ENCODE results near the gene VPS35.
"Not testable (repeated sequence)": the region's sequence is repeated elsewhere in the genome, so short reads cannot be mapped to it uniquely, and the experiment has no call there.

Gene VPS35

GRCh38 chr16:46629331-46630219, 59.4 kb downstream of the VPS35 start:
- no peak overlapping the region for H3K4me3 ChIP-seq (ENCODE audit: insufficient read depth, low read depth, low read length, poor library complexity, severe bottlenecking)
- no peaks in the 10 kb centered on the region for H3K27me3 ChIP-seq (replicated peaks; ENCODE audit: control insufficient read depth, insufficient read depth, low read length, poor library complexity, severe bottlenecking)
- H3K4me1 ChIP-seq (ENCODE audit: control insufficient read depth, insufficient read depth, low read length, poor library complexity, severe bottlenecking), result no peaks in the 10 kb centered on the region
- no peaks in the 10 kb centered on the region for H3K9me3 ChIP-seq (ENCODE audit: control insufficient read depth, low read length)
- no peaks in the 10 kb centered on the region for H3K36me3 ChIP-seq (ENCODE audit: control insufficient read depth, insufficient read depth, low read length)
- no peak overlapping the region for H3K27ac ChIP-seq (ENCODE audit: insufficient read depth, low read length, poor library complexity, severe bottlenecking)
- no peak for DNase-seq

- Histone ChIP-seq H3K27me3 (replicated peaks; ENCODE audit: control insufficient read depth, insufficient read depth, low read length, poor library complexity, severe bottlenecking) (no peaks in the 10 kb centered on the region), H3K9me3 (ENCODE audit: control insufficient read depth, low read length) (no peaks in the 10 kb centered on the region), H3K4me1 (ENCODE audit: control insufficient read depth, insufficient read depth, low read length, poor library complexity, severe bottlenecking) (no peaks in the 10 kb centered on the region), H3K27ac (ENCODE audit: insufficient read depth, low read length, poor library complexity, severe bottlenecking) (no peak overlapping the region), H3K4me3 (ENCODE audit: insufficient read depth, low read depth, low read length, poor library complexity, severe bottlenecking) (no peak overlapping the region), H3K36me3 (ENCODE audit: control insufficient read depth, insufficient read depth, low read length) (no peaks in the 10 kb centered on the region)
- DNase-seq, result no peak
These were observed 61.2 kb downstream of the VPS35 start for GRCh38 chr16:46627746-46628145.

GRCh38 chr16:46626681-46627080, 62.3 kb downstream of the VPS35 start:
- not testable (repeated sequence) for H3K4me3 ChIP-seq (ENCODE audit: insufficient read depth, low read depth, low read length, poor library complexity, severe bottlenecking); H3K36me3 ChIP-seq (ENCODE audit: control insufficient read depth, insufficient read depth, low read length); DNase-seq; H3K27ac ChIP-seq (ENCODE audit: insufficient read depth, low read length, poor library complexity, severe bottlenecking); H3K9me3 ChIP-seq (ENCODE audit: control insufficient read depth, low read length); H3K4me1 ChIP-seq (ENCODE audit: control insufficient read depth, insufficient read depth, low read length, poor library complexity, severe bottlenecking); H3K27me3 ChIP-seq (replicated peaks; ENCODE audit: control insufficient read depth, insufficient read depth, low read length, poor library complexity, severe bottlenecking)

- not testable (repeated sequence) for H3K4me3 ChIP-seq (ENCODE audit: insufficient read depth, low read depth, low read length, poor library complexity, severe bottlenecking); DNase-seq; H3K4me1 ChIP-seq (ENCODE audit: control insufficient read depth, insufficient read depth, low read length, poor library complexity, severe bottlenecking); H3K9me3 ChIP-seq (ENCODE audit: control insufficient read depth, low read length); H3K27ac ChIP-seq (ENCODE audit: insufficient read depth, low read length, poor library complexity, severe bottlenecking); H3K36me3 ChIP-seq (ENCODE audit: control insufficient read depth, insufficient read depth, low read length); H3K27me3 ChIP-seq (replicated peaks; ENCODE audit: control insufficient read depth, insufficient read depth, low read length, poor library complexity, severe bottlenecking)
These were observed 64.1 kb downstream of the VPS35 start for GRCh38 chr16:46624862-46625261.

GRCh38 chr16:46623707-46624106, 65.3 kb downstream of the VPS35 start:
- not testable (repeated sequence) for H3K4me1 ChIP-seq (ENCODE audit: control insufficient read depth, insufficient read depth, low read length, poor library complexity, severe bottlenecking); DNase-seq; H3K4me3 ChIP-seq (ENCODE audit: insufficient read depth, low read depth, low read length, poor library complexity, severe bottlenecking); H3K27ac ChIP-seq (ENCODE audit: insufficient read depth, low read length, poor library complexity, severe bottlenecking); H3K9me3 ChIP-seq (ENCODE audit: control insufficient read depth, low read length); H3K36me3 ChIP-seq (ENCODE audit: control insufficient read depth, insufficient read depth, low read length); H3K27me3 ChIP-seq (replicated peaks; ENCODE audit: control insufficient read depth, insufficient read depth, low read length, poor library complexity, severe bottlenecking)

- DNase-seq; H3K27ac ChIP-seq (ENCODE audit: insufficient read depth, low read length, poor library complexity, severe bottlenecking); H3K4me3 ChIP-seq (ENCODE audit: insufficient read depth, low read depth, low read length, poor library complexity, severe bottlenecking); H3K27me3 ChIP-seq (replicated peaks; ENCODE audit: control insufficient read depth, insufficient read depth, low read length, poor library complexity, severe bottlenecking); H3K4me1 ChIP-seq (ENCODE audit: control insufficient read depth, insufficient read depth, low read length, poor library complexity, severe bottlenecking); H3K9me3 ChIP-seq (ENCODE audit: control insufficient read depth, low read length); H3K36me3 ChIP-seq (ENCODE audit: control insufficient read depth, insufficient read depth, low read length): not testable (repeated sequence)
These were observed 65.7 kb downstream of the VPS35 start for GRCh38 chr16:46623246-46623645.

- Histone ChIP-seq H3K27ac (ENCODE audit: insufficient read depth, low read length, poor library complexity, severe bottlenecking) (no peak overlapping the region), H3K4me3 (ENCODE audit: insufficient read depth, low read depth, low read length, poor library complexity, severe bottlenecking) (no peak overlapping the region)
- DNase-seq, result no peak
These were observed 66.9 kb downstream of the VPS35 start for GRCh38 chr16:46621934-46622676.

GRCh38 chr16:46621006-46621933, 67.7 kb downstream of the VPS35 start, which contains the start of gene SHCBP1:
Gene SHCBP1, minus strand, starts transcription at chr16:46621379. Its CDS starts 20 bp downstream, at chr16:46621359.
- H3K4me1 ChIP-seq (ENCODE audit: control insufficient read depth, insufficient read depth, low read length, poor library complexity, severe bottlenecking), result peaks cover 5% of the 10 kb centered on the region
- H3K9me3 ChIP-seq (ENCODE audit: control insufficient read depth, low read length), result no peaks in the 10 kb centered on the region
- peak; percentile 36 to 61 (median 39) for DNase-seq
- H3K4me3 ChIP-seq (ENCODE audit: insufficient read depth, low read depth, low read length, poor library complexity, severe bottlenecking), result peak within 1 kb of the TSS; percentile 83
- no peaks in the 10 kb centered on the region for H3K27me3 ChIP-seq (replicated peaks; ENCODE audit: control insufficient read depth, insufficient read depth, low read length, poor library complexity, severe bottlenecking)
- H3K36me3 ChIP-seq (ENCODE audit: control insufficient read depth, insufficient read depth, low read length), result no peaks in the 10 kb centered on the region
- H3K27ac ChIP-seq (ENCODE audit: insufficient read depth, low read length, poor library complexity, severe bottlenecking), result no peak within 1 kb of the TSS

More at GRCh38 chr16:46621934-46622676, 66.9 kb downstream of the VPS35 start:
- no peaks in the 10 kb centered on the region for H3K36me3 ChIP-seq (ENCODE audit: control insufficient read depth, insufficient read depth, low read length)
- H3K9me3 ChIP-seq (ENCODE audit: control insufficient read depth, low read length), result no peaks in the 10 kb centered on the region
- no peaks in the 10 kb centered on the region for H3K27me3 ChIP-seq (replicated peaks; ENCODE audit: control insufficient read depth, insufficient read depth, low read length, poor library complexity, severe bottlenecking)
- H3K4me1 ChIP-seq (ENCODE audit: control insufficient read depth, insufficient read depth, low read length, poor library complexity, severe bottlenecking), result peaks cover 5% of the 10 kb centered on the region

GRCh38 chr16:46620266-46621005, 68.5 kb downstream of the VPS35 start:
- Histone ChIP-seq H3K4me1 (ENCODE audit: control insufficient read depth, insufficient read depth, low read length, poor library complexity, severe bottlenecking) (peaks cover 5% of the 10 kb centered on the region), H3K9me3 (ENCODE audit: control insufficient read depth, low read length) (no peaks in the 10 kb centered on the region), H3K27ac (ENCODE audit: insufficient read depth, low read length, poor library complexity, severe bottlenecking) (no peak overlapping the region), H3K4me3 (ENCODE audit: insufficient read depth, low read depth, low read length, poor library complexity, severe bottlenecking) (peak overlapping the region; percentile 83), H3K36me3 (ENCODE audit: control insufficient read depth, insufficient read depth, low read length) (no peaks in the 10 kb centered on the region), H3K27me3 (replicated peaks; ENCODE audit: control insufficient read depth, insufficient read depth, low read length, poor library complexity, severe bottlenecking) (no peaks in the 10 kb centered on the region)
- DNase-seq, result no peak
